Mammary epithelial cell (primary cell): ENCODE measurements around the gene BRINP1.

ENCODE experiments used
- EZH2 ChIP-seq: IDR thresholded peaks from 2 replicates; pipeline ENCODE4 v1.6.1; 2012; ENCODE audit warnings: low read length, inconsistent platforms, borderline replicate concordance
- TF ChIP-seq, protein P1 (sequence below), 2 donors: IDR thresholded peaks in 1 of 2; conservative IDR thresholded peaks in 1 of 2; 2 replicates each; pipeline ENCODE4 v1.5.1; 2011 to 2012; ENCODE audit warnings: inconsistent platforms in 2 of 2, low read length in 2 of 2, mild to moderate bottlenecking in 2 of 2, control low read depth in 1 of 2, low read depth in 1 of 2; ENCODE audit not compliant: insufficient read depth in 1 of 2; ENCODE audit errors: extremely low read depth in 1 of 2

DNA sequence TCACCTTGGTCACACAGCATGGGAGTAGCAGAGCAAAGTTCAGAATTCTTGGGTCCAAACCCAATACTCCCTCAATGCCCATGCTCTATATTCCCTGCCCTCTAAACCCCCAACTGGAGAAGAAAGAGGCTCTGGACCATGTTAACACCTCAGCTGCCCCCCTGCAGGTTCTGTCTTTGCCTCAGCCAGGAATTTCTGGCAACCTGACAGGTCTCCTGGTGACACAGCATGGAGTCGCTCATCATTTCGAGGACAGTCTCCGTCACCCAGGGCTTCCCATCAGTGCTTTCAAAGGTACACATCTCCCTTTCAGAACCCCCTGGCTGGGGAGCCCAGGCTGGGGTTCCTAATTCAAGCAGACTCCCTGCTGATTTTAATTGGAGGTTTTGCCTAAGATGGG lies 189.5 kb downstream of the BRINP1 start:
- TF ChIP-seq, protein P1, sequence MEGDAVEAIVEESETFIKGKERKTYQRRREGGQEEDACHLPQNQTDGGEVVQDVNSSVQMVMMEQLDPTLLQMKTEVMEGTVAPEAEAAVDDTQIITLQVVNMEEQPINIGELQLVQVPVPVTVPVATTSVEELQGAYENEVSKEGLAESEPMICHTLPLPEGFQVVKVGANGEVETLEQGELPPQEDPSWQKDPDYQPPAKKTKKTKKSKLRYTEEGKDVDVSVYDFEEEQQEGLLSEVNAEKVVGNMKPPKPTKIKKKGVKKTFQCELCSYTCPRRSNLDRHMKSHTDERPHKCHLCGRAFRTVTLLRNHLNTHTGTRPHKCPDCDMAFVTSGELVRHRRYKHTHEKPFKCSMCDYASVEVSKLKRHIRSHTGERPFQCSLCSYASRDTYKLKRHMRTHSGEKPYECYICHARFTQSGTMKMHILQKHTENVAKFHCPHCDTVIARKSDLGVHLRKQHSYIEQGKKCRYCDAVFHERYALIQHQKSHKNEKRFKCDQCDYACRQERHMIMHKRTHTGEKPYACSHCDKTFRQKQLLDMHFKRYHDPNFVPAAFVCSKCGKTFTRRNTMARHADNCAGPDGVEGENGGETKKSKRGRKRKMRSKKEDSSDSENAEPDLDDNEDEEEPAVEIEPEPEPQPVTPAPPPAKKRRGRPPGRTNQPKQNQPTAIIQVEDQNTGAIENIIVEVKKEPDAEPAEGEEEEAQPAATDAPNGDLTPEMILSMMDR (conservative IDR thresholded peaks at IDR 0.05 in 1 of 2, IDR thresholded peaks at IDR 0.05 in 1 of 2; ENCODE audit: extremely low read depth in 1 of 2, insufficient read depth in 1 of 2, low read depth in 1 of 2, low read length in 2 of 2): no peak
- no peak for TF ChIP-seq EZH2
